GM18508 (cell line): ENCODE measurements around the gene IFFO2.

Experiments
- ATAC-seq: cut with Tn5 transposase; IDR thresholded peaks from one replicate; pipeline ENCODE4 v1.9.1; 2021; ENCODE audit warnings: moderate number of reproducible peaks; ENCODE audit not compliant: insufficient read depth, unreplicated experiment

IFFO2 gene

GRCh38 chr1:18973446-18973955 lies 17.0 kb upstream of the IFFO2 start:
- ATAC-seq: no peak

- ATAC-seq: no peak
Measured at GRCh38 chr1:18972991-18973390, 16.5 kb upstream of the IFFO2 start.

- ATAC-seq: no peak
Measured at GRCh38 chr1:18972531-18972930, 16.1 kb upstream of the IFFO2 start.

- no peak for ATAC-seq
Measured at GRCh38 chr1:18970762-18971161, 14.3 kb upstream of the IFFO2 start.

DNA sequence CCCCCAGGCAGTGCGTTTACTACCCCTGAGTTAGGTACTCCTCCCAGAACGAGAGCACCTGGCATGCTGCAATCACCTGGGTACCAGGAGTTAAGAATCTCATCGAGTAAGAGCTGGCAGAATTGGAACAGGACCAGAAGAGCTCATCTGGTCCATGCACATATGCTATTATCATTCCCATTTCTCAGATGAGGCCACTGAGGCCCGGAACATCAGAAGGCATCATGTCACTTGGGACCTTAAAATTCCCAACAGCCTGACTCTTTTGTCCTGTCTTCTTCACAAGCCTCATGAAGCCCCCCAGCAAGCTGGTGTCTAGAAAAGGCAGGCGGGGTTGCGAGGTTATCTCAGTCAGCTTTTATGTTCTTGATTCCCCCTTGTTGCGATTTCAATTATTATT lies 13.9 kb upstream of the IFFO2 start:
- no peak for ATAC-seq

GRCh38 chr1:18967066-18967690 lies 10.7 kb upstream of the IFFO2 start:
- ATAC-seq: no peak

DNA sequence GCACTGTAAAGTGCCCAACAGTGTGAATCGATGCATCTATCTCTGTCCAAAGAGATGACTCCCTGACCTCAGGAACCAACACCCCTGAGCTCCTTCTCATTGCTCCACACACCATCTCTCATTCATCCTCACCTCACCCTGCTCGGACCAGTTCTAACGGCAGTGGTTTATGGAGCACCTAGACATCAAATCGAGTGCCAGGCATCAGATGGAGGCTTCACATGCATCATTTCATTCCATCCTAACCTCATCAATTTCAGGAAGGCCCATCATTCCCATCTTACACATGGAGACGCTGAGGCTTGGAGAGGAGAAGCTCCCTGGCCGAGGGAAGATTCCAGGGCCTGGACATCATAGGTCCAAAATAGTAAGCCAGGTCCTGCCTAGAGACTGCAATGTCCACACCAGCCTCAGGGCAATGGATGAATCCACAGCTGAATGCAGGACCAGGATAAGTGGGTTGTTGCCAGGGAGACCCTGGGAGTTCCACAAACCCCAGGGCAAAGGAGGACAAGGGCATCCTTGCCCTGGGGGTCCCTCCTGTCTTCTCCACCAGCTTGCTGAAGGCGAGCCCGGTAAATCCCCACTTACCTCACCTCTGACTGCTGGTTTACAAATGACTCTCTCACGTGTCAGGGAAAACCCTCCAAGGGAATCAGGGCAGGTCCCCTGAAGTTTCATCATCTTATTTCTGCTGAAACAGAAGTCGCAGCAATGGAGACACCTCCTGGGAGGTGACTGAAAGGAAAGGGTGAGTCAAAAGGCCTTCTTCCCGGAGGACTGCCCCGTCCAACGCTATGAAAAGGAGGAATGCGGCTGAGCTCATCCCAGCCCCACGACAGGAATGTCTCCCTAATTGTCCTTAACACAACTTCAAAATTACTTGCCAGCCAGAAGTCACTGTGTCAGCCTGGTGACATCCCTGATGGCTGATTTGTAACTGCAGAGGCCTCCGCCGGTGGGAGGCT lies 9.0 kb upstream of the IFFO2 start:
- no peak for ATAC-seq

- no peak for ATAC-seq
Measured at GRCh38 chr1:18963968-18964367, 7.5 kb upstream of the IFFO2 start.

DNA sequence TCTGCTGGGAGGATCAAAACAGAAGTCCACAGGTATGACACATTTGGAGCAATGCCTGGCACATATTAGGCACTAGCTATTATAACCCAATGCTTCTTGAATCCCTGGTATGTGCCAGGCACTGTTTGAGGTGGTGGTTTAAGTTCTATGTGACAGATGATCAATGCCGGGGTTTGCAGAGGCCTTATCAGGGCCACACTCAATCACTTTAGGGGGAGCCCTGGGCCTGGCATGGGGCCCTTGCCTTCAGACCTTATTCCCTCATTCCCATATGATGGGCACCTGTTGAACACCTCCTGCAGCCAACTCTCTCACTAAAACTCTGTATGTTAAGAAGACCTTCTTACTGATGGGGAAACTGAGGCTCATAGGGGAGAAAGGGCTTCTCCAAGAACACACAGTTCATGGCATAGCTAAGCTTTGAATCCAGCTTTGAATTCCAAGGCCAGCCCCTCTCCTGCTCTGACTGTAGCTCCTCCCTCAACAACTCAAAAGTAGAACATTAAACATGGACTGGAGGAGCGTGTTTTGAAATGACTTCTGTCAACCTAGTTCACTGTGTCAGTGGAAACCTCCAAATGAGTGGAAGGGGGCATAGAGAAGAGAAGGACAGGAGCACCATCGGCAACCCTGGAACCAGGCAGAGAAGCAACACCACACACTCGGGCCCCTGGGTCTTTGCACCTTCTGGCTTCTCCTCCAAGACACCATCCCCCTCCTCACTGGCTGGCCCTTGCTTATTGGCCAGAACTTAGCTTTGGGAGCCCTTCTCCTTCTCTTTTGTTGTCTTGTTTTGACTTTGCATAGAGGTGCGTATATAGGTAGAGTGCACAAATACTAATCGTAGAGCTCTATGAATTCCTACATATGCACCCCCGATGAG lies 6.6 kb upstream of the IFFO2 start:
- ATAC-seq: no peak

- ATAC-seq: no peak
Measured at GRCh38 chr1:18962121-18962721, 5.7 kb upstream of the IFFO2 start.

- no peak for ATAC-seq
Measured at GRCh38 chr1:18960821-18961220, 4.3 kb upstream of the IFFO2 start.

- ATAC-seq: no peak
Measured at GRCh38 chr1:18960409-18960808, 3.9 kb upstream of the IFFO2 start.

DNA sequence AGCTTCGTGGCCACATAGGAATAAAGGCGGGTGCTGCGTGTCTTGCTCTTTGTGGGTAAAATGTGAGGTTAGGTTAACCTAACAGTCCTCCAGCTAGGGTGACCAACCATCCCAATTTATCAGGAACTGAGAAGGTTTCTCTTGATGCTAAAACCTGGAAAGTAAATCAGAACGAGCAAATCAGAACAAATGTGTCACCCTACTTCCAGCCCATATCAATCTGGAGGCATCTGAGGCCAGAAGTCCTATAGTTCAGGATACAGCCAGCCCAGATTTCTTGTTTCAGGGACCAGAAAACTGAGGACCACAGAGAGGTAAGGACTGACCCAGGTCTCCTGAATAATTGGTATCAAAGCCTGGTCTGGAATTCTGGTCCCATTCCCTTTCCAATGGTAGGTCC lies 3.1 kb upstream of the IFFO2 start:
- no peak for ATAC-seq

GRCh38 chr1:18957532-18958300 lies 1.2 kb upstream of the IFFO2 start:
- no peak for ATAC-seq

GRCh38 chr1:18957136-18957521 lies 653 bp upstream of the IFFO2 start:
- ATAC-seq: no peak

DNA sequence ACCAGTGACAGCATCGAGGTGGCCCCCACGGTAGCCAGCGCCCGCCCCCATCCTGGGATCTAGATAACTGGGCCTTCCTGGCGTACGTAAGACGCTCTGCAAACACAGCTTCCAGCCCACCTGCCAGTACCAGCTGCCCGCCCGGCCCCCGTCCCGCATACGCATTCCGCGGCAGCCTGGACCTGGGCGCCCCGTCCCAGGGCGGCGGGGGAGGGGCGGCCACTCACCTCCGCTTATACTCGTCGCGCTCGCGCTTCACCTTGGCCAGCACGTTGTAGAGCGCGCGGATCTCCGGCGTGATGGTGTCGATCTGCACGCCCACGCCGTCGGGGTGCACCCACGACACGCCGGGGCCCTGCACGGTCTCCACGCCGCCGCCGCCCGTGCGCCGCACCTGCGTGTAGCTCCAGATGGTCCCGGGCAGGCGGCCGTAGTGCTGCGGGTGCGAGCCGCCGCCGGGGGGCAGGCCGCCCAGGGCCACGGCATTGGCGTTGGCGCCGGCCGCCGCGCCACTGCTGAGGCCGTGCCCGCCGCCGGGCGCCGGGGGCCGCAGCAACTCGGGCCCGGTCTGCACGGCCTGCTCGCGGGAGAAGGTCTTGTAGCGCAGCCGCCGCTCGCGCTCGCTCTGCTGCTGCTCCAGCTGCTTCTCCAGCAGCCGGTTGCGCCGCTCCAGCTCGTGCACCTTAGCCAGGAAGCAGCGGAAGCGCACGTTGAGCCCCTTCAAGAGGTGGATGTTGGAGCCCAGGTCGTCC lies 859 bp downstream of the IFFO2 start:
- no peak for ATAC-seq

DNA sequence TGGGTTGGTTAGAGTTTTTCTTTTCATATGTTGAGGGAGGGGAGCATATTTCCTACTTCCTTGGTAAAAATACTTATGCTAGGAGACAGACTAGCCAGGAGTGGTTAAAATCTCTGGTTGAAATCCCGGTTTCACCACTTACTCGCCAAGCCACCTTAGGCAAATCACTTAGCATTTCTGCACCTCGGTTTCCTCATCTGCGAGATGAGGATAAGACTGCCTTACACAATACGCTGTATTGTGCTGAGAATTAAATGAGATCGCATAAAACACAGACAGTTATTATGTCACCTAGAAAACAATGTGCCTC lies 1.4 kb downstream of the IFFO2 start:
- ATAC-seq: no peak

DNA sequence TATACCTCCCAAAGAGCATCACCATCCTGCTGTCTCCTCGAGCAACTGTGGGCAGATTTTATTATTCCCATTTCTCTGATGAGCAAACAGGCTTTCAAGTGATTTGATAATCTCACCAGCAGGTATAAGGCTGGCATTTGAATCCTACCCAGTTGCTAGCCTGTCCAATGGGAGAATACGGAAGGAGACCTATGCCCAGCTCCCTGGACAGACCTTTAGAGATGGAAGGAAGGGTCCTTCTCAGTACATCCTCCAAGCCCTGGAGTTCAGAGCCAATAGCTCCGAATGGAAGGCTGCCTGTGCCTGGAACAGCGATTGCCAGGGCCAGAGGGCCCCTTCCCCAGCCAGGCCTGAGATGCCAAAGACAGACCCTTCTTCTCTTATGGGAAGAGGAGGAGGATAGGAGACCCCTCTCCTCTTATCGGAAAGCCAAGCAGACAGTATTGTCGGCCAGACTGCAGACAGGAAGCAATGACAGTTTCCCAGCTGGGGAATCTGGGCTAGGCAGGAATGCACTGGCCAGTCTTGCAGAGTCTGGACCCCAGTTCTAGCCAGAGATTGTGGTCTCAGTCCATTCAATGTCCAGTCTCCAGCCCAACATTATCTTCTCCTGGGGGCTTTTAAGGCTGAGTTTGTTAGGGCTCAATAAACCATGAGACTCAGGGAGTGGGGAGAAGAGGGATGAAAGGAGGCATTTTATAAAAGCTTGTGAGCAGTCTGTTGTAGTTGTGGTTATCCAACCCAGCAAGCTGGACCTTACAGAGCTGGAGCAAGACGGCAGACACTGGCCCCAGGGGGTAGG lies 2.0 kb downstream of the IFFO2 start:
- no peak for ATAC-seq
